ENCODE measurements around the gene NIM1K.
"Not testable (repeated sequence)": the region's sequence is repeated elsewhere in the genome, so short reads cannot be mapped to it uniquely, and the experiment has no call there.

Gene NIM1K

DNA sequence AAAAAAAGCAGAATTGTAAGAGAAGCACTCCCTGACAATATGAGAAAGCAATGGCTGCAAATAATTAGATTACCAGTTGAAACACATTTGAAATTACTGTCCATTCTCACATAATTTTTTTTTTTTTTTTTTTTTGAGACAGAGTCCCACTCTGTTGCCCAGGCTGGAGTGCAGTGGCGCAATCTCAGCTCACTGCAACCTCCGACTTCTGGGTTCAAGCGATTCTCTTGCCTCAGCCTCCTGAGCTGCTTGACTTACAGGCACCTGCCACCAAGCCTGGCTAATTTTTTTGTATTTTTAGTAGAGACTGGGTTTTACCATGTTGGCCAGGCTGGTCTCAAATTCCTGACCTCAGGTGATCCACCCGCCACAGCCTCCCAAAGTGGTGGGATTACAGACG, 114.9 kb downstream of the NIM1K start:
- not testable (repeated sequence) for H3K27me3 ChIP-seq (ENCODE audit: control insufficient read depth, insufficient read depth, low read length); H3K27ac ChIP-seq (ENCODE audit: low read length); H3K9ac ChIP-seq (ENCODE audit: low read length); H3K4me3 ChIP-seq (ENCODE audit: low read length); H3K9me3 ChIP-seq (ENCODE audit: control insufficient read depth, low read depth, low read length)
- peaks cover 65% of the 10 kb centered on the region for H3K4me1 ChIP-seq (ENCODE audit: control insufficient read depth, low read depth, low read length)
- peaks cover 53% of the 10 kb centered on the region for H3K36me3 ChIP-seq (ENCODE audit: control insufficient read depth, low read depth, low read length)

DNA sequence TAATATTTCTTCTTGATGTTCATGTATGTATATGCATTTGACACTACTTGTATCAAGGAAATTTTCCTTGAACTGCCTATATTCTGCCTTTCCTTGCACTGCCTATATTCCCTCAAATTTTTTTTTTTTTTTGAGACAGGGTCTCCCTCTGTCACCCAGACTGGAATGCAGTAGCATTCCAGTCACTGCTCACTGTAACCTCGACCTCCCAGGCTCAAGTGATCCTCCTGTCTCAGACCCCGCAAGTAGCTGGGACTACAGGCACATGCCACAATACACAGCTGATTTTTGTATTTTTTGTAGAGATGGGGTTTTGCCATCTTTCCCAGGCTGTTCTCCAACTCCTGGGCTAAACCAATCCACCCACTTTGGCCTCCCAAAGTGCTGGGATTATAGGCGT, 117.1 kb downstream of the NIM1K start:
- Histone ChIP-seq H3K9ac (ENCODE audit: low read length) (peak overlapping the region; percentile 13), H3K4me1 (ENCODE audit: control insufficient read depth, low read depth, low read length) (peaks cover 49% of the 10 kb centered on the region), H3K27me3 (ENCODE audit: control insufficient read depth, insufficient read depth, low read length) (no peaks in the 10 kb centered on the region), H3K9me3 (ENCODE audit: control insufficient read depth, low read depth, low read length) (no peaks in the 10 kb centered on the region), H3K4me3 (ENCODE audit: low read length) (peak overlapping the region; percentile 99), H3K27ac (ENCODE audit: low read length) (no peak overlapping the region), H3K36me3 (ENCODE audit: control insufficient read depth, low read depth, low read length) (peaks cover 38% of the 10 kb centered on the region)

DNA sequence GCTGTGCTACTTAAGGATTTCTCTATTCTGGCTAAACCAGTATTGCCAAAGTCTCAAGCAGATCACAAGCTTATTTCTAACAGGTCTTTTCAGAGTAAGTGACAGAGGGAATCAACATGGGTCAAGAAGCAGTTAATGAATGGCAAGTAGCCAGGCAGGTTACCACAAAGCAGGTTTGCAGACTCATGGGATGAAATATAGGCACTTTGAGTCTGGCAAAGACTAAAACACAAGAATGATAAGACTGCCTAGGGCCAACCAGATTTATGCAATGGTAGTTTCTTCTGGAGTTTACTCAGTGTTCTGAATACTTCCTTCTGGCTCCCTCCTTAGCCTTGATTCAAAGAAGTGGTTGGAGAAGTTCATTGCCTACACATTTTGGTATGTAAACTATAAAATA, 117.6 kb downstream of the NIM1K start:
- Histone ChIP-seq H3K27me3 (ENCODE audit: control insufficient read depth, insufficient read depth, low read length) (no peaks in the 10 kb centered on the region), H3K9ac (ENCODE audit: low read length) (peak overlapping the region; percentile 14), H3K36me3 (ENCODE audit: control insufficient read depth, low read depth, low read length) (peaks cover 33% of the 10 kb centered on the region), H3K4me1 (ENCODE audit: control insufficient read depth, low read depth, low read length) (peaks cover 50% of the 10 kb centered on the region), H3K9me3 (ENCODE audit: control insufficient read depth, low read depth, low read length) (no peaks in the 10 kb centered on the region), H3K4me3 (ENCODE audit: low read length) (peak overlapping the region; percentile 99), H3K27ac (ENCODE audit: low read length) (peak overlapping the region; percentile 14)

DNA sequence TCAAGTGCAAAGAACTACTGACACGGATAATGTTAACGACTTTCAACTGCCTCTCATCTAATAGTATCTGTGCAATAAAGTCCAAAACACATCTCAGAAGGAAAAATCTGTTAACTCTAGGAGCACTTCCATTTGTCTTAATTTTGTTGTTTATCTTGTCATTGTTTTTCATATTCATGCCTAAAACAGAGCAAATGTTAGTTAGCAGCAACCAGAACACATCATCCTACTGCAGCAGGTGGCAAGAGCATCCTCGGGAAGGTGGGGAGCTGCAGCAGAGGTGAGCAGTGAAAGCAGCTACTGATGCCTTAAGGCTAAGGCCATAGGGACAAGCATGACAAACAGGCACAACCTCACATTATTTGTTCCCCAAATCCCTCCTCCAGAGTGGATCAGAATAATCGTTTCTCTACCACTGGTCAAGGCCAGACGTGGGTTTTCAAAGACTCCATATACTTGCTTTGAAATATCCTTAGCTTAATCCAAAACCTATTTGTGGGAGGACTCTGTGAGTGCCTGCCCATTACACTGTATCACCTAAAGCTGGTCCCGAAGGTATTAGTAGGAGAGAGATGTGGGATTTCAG, 120.1 kb downstream of the NIM1K start:
- peaks cover 40% of the 10 kb centered on the region for H3K4me1 ChIP-seq (ENCODE audit: control insufficient read depth, low read depth, low read length)

DNA sequence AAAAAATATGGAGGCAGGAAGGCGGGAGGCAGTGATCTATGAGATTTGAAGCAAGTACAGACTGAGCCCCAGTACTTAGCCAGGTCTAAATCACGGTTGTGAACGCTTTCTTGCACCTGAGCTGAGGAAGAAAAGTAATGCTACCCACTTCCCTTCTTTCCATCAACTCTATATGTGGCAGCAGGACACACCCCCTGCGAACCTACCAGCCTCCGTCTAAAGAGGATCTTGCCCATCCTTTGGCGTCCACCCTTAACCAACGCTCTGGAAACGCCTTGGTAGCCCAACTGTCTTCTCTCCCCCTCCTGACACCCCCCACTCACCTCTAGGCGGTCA, 120.6 kb downstream of the NIM1K start:
- peak overlapping the region; percentile 99 for H3K4me3 ChIP-seq (ENCODE audit: low read length)
- no peaks in the 10 kb centered on the region for H3K9me3 ChIP-seq (ENCODE audit: control insufficient read depth, low read depth, low read length)
- peak overlapping the region; percentile 48 for H3K27ac ChIP-seq (ENCODE audit: low read length)
- peaks cover 24% of the 10 kb centered on the region for H3K36me3 ChIP-seq (ENCODE audit: control insufficient read depth, low read depth, low read length)
- peaks cover 40% of the 10 kb centered on the region for H3K4me1 ChIP-seq (ENCODE audit: control insufficient read depth, low read depth, low read length)
- H3K9ac ChIP-seq (ENCODE audit: low read length) = peak overlapping the region; percentile 84
- H3K27me3 ChIP-seq (ENCODE audit: control insufficient read depth, insufficient read depth, low read length) = no peaks in the 10 kb centered on the region

More for the DNA sequence above, 120.1 kb downstream of the NIM1K start:
- Histone ChIP-seq H3K9ac (ENCODE audit: low read length) (peak overlapping the region; percentile 84), H3K27ac (ENCODE audit: low read length) (no peak overlapping the region), H3K9me3 (ENCODE audit: control insufficient read depth, low read depth, low read length) (no peaks in the 10 kb centered on the region), H3K4me3 (ENCODE audit: low read length) (peak overlapping the region; percentile 99), H3K27me3 (ENCODE audit: control insufficient read depth, insufficient read depth, low read length) (no peaks in the 10 kb centered on the region), H3K36me3 (ENCODE audit: control insufficient read depth, low read depth, low read length) (peaks cover 27% of the 10 kb centered on the region)

DNA sequence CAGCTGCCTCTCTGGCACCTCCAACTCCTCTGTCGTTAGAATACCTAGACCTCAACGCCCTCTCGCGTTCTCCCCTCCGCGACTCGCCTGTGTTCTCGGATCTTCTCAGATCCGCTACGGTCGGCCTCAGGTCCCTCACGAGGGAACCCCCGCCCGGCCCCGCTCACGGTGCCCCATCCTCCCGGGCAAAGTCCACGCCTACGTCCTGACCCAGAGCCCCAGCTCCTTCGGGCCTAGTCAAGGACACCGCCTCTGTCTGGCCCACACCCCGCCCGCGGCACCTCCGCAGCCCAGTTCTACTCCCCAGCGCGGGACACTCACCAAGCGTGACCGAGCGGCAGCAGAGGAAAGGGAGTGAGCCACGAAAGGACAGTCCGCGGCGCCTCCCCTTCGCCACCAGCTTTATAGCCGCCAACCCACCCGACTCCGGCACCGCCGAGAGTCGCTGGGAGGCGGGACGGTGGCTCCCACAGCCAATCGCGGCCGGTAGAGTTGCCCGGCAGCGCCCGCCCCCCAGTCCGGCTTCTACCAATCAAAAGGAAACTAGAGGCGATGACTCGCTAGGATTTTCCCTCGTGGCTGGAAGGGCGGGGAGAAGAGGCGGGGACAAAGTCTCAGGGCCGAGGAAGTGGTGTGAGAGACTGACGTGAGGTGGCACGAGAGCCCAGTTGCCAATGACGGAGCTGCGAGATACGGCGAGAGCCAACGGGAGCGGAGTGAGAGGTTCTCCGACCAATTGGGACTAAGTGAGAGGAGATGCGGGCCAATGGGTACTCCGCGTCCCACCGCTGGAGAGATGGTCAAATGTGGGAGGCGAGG, 121.2 kb downstream of the NIM1K start, which contains the start of gene HMGCS1:
Gene HMGCS1 (minus strand): TSS at position 378 of the 819 bp plus-strand sequence. CDS start 14,447 bp downstream, outside the sequence.
- Histone ChIP-seq H3K27me3 (ENCODE audit: control insufficient read depth, insufficient read depth, low read length) (no peaks in the 10 kb centered on the region), H3K27ac (ENCODE audit: low read length) (peak within 1 kb of the TSS; percentile 95), H3K36me3 (ENCODE audit: control insufficient read depth, low read depth, low read length) (peaks cover 24% of the 10 kb centered on the region), H3K9me3 (ENCODE audit: control insufficient read depth, low read depth, low read length) (no peaks in the 10 kb centered on the region), H3K4me1 (ENCODE audit: control insufficient read depth, low read depth, low read length) (peaks cover 39% of the 10 kb centered on the region), H3K4me3 (ENCODE audit: low read length) (peak within 1 kb of the TSS; percentile 99), H3K9ac (ENCODE audit: low read length) (peak within 1 kb of the TSS; percentile 84)

DNA sequence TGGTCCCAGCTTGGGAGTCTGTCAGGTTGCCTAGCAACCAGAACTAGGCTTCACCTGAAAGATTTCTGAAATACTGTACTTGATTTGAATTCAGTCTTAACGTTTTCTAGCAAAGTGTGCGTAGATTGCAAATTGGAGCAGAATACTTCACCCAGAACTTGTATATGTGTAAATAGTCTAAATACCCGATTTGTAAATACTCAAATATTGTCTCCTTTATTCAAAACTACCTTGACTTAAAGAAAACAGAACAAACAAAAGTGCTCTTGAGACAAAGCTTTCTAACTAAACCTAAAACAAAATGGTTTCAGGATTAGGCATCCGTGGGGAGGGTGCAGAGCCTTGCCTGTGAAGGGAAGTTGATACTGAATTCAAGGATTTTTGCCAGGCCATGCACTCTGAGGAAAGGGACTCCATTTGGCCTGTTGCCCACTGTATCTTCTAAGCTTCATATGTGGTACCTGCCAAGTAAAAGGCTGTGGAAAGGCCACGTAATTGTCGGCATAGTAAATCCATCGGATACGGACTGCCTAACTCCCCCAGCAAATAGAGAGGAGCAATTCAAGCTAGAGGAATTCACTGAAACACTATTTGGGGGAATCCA, 121.9 kb downstream of the NIM1K start:
- Histone ChIP-seq H3K4me1 (ENCODE audit: control insufficient read depth, low read depth, low read length) (peaks cover 35% of the 10 kb centered on the region), H3K9me3 (ENCODE audit: control insufficient read depth, low read depth, low read length) (no peaks in the 10 kb centered on the region), H3K9ac (ENCODE audit: low read length) (peak overlapping the region; percentile 65), H3K27me3 (ENCODE audit: control insufficient read depth, insufficient read depth, low read length) (no peaks in the 10 kb centered on the region), H3K4me3 (ENCODE audit: low read length) (peak overlapping the region; percentile 50), H3K36me3 (ENCODE audit: control insufficient read depth, low read depth, low read length) (peaks cover 24% of the 10 kb centered on the region), H3K27ac (ENCODE audit: low read length) (peak overlapping the region; percentile 95)

DNA sequence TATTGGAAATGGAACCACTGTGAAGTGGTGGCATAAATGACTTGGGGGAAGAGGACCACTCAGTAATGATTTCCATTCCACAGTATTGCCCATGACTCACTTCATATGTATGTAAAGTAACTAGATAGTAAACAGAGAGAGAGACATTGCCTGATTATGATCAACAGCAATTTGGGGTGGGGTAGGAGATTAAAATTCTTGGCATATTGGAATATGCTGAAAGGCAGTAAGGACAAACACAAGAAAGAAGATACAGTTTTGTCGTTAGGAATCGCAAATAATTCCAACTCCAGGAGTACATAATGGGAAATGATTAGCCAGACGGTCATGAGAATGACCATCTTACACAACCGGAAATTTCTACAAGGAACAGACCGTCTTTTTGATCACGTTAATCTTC, 122.7 kb downstream of the NIM1K start:
- H3K4me3 ChIP-seq (ENCODE audit: low read length) = no peak overlapping the region
- peak overlapping the region; percentile 95 for H3K27ac ChIP-seq (ENCODE audit: low read length)
- no peaks in the 10 kb centered on the region for H3K9me3 ChIP-seq (ENCODE audit: control insufficient read depth, low read depth, low read length)
- peaks cover 28% of the 10 kb centered on the region for H3K4me1 ChIP-seq (ENCODE audit: control insufficient read depth, low read depth, low read length)
- no peaks in the 10 kb centered on the region for H3K27me3 ChIP-seq (ENCODE audit: control insufficient read depth, insufficient read depth, low read length)
- H3K36me3 ChIP-seq (ENCODE audit: control insufficient read depth, low read depth, low read length) = peaks cover 20% of the 10 kb centered on the region
- H3K9ac ChIP-seq (ENCODE audit: low read length) = no peak overlapping the region

DNA sequence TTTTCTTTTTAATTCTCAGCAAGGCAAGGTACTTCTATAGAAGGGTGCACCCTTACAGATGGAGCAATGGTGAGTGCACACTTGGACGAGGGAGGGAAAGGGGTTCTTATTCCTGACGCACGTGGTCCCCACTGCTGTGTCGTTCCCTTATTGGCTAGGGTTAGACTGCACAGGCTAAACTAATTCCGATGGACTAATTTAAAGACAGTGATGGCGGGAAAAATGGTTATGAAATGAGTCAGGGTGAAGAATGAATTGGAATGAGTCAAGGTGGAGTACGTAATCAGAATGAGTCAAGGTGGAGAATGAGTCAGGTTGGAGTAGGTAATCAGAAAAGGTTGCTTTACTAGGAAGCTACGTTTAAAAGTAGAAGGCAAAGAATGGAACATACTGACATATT, 123.2 kb downstream of the NIM1K start:
- peaks cover 22% of the 10 kb centered on the region for H3K4me1 ChIP-seq (ENCODE audit: control insufficient read depth, low read depth, low read length)
- no peak overlapping the region for H3K9ac ChIP-seq (ENCODE audit: low read length)
- peaks cover 15% of the 10 kb centered on the region for H3K36me3 ChIP-seq (ENCODE audit: control insufficient read depth, low read depth, low read length)
- no peaks in the 10 kb centered on the region for H3K27me3 ChIP-seq (ENCODE audit: control insufficient read depth, insufficient read depth, low read length)
- H3K9me3 ChIP-seq (ENCODE audit: control insufficient read depth, low read depth, low read length) = no peaks in the 10 kb centered on the region
- no peak overlapping the region for H3K27ac ChIP-seq (ENCODE audit: low read length)
- H3K4me3 ChIP-seq (ENCODE audit: low read length) = no peak overlapping the region

DNA sequence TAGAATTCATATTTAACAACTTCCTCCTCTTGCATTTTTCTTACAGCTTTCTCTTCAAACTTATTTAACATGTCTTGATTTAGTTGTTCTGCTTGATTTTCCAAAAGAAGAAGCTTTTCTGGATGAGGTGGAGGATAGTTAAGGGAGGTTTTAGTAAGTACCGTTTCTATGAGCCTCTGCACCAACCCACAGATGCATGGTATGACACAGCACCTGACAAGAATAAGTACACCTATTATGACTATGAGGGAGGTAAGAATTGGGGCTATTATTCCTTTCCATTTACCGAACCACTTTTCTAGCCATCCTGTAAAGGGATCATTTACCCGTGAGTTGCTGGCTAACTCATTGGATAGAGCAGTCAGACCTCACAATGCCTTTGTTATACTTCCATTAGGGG, 123.7 kb downstream of the NIM1K start:
- Histone ChIP-seq H3K4me1 (ENCODE audit: control insufficient read depth, low read depth, low read length) (peaks cover 18% of the 10 kb centered on the region), H3K27ac (ENCODE audit: low read length) (no peak overlapping the region), H3K9ac (ENCODE audit: low read length) (no peak overlapping the region), H3K27me3 (ENCODE audit: control insufficient read depth, insufficient read depth, low read length) (no peaks in the 10 kb centered on the region), H3K36me3 (ENCODE audit: control insufficient read depth, low read depth, low read length) (peaks cover 11% of the 10 kb centered on the region), H3K9me3 (ENCODE audit: control insufficient read depth, low read depth, low read length) (no peaks in the 10 kb centered on the region), H3K4me3 (ENCODE audit: low read length) (no peak overlapping the region)

DNA sequence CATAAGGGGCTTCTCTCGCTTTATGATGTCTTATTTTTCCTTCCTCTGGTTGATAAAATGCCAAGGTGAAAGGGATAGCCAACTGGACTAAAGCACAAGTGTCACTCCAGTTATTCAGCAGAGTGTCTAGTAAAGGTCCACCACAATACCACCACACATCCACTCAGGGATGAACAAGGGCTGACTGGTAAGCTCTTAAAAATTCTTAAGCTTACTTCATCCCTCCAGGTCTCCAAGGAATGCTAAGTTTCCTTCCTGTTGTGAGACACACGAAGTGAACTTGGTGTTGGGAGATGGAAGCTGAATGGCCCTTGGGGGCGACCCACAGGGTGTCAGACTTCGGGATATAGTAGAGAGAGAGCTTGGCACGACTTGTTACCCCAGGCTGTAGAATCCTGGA, 124.4 kb downstream of the NIM1K start:
- Histone ChIP-seq H3K27me3 (ENCODE audit: control insufficient read depth, insufficient read depth, low read length) (no peaks in the 10 kb centered on the region), H3K4me3 (ENCODE audit: low read length) (no peak overlapping the region)

More for the DNA sequence above, 124.4 kb downstream of the NIM1K start:
- Histone ChIP-seq H3K27ac (ENCODE audit: low read length) (no peak overlapping the region), H3K9me3 (ENCODE audit: control insufficient read depth, low read depth, low read length) (no peaks in the 10 kb centered on the region), H3K9ac (ENCODE audit: low read length) (no peak overlapping the region), H3K36me3 (ENCODE audit: control insufficient read depth, low read depth, low read length) (peaks cover 8% of the 10 kb centered on the region), H3K4me1 (ENCODE audit: control insufficient read depth, low read depth, low read length) (peaks cover 13% of the 10 kb centered on the region)
